ENCODE measurements around the gene BAZ1A.

BAZ1A gene

DNA sequence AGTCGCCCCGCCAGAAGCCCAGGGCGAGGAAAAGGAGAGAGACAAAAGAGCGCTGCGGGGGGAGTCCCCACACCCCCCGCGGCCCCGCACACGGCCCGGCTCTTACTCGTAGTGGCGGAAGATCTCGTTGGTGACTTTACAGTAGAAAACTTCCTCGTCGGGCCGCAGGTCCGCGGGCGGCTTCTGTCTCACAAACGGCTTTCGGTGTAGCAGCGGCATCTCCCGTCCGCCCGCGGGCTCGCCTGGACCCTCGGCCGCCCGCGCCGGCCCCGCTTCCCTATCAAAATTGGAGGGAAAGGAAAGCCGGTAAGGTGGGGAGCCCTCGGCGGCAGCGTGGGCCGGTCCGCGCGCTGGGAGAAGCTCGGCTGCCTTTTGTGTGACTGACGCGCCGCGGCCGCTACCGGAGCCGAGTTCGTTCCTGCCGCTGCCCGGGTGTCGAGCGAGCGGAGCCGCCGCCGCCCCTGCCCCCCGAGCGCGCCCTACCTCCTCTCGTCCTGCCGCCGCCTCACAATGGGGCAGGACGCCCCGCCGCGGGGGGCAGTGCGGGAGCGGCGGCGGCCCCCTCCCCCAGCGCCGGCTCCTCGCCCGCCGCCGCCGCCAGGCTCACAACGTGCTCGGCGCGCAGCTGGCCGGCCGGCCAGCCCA is 652 bp downstream of the BAZ1A start:
- peak; percentile 20 for DNase-seq (ENCODE audit: insufficient read length, low spot score)
- FAIRE-seq, result no peak
- no peak for TF ChIP-seq POLR2A (IDR thresholded peaks at IDR 0.05; ENCODE audit: low read depth, low read length)

DNA sequence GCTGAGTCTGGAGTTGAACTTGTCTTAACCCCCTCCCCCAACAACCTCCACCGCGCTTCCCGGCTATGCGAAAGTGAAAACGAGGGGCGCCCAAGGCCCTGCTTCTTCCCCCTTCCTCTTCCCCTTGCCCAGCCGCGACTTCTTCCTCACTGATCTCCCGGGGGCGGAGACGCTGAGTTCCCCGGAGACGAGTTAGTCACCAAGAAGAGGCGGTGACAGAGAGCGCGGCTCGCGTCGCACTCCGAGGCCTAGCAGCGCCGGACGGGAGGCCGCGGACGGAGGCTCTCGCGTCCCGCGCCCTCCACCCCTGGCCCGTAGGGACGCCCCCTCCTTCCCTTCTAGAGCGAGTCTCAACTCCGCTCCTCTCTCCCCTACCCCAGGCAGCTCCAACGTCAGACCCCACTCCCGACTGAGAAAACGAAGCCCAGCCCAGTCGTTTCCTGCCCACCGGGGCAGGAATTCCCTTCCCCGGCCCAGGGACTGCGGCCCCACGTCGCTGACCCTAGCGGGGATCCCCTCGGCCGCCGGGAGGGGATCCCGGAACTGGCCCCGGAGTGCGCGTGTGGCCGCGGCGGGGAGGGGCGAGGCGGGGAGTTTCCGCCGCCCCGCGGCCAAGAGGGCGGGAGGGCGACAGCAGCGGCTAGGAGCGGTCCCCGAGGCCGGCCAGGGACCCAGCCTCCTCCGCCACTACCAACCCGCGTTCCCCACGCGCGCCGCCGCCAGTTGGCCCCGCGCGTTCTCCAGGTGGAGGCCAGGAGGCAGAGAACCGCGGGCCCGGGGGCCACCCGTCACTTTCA is 1.4 kb downstream of the BAZ1A start:
- DNase-seq (ENCODE audit: insufficient read length, low spot score) (peak; percentile 70), FAIRE-seq (peak; percentile 75)
- no peak; the same call in 1 of the 2 replicates for TF ChIP-seq POLR2A (IDR thresholded peaks at IDR 0.05; ENCODE audit: low read depth, low read length)

DNA sequence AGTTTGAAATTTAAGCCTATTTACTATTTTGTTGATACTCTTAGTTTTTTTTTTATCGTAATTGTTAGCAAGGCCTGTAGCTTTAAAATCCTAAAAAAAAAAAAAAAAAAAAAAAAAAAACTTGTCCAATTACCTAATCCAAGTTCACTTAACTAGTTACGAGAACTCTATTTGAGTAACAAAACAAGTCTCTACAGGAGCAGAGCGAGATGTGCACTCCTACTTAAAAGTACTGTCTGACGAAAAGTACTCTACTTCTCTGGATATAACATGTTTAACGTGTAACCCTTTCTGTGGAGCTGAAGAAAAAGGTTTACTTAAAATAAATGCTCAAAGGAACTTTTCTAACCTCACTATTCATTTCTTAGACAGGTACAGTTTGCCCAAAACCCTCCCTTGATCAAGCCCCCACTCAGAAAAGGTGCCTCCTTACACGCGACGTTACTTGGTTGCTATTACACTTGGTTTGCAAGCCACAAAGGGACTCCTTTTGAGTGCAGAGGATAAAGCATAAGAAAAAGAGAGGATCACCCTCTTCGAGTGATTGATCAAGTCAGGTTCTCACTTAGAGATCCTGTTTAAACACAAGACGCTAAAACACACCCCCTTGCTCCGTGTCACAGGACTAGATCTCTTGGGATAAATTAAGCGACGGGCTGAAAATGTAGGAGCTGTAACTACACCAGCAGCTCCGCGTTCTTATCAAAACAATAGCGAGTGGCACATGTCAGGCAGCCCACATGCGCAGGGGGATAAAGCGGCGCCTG is 2.2 kb downstream of the BAZ1A start:
- no peak for TF ChIP-seq POLR2A (IDR thresholded peaks at IDR 0.05; ENCODE audit: low read depth, low read length)
- peak; percentile 45 for FAIRE-seq
- DNase-seq (ENCODE audit: insufficient read length, low spot score), result no peak

DNA sequence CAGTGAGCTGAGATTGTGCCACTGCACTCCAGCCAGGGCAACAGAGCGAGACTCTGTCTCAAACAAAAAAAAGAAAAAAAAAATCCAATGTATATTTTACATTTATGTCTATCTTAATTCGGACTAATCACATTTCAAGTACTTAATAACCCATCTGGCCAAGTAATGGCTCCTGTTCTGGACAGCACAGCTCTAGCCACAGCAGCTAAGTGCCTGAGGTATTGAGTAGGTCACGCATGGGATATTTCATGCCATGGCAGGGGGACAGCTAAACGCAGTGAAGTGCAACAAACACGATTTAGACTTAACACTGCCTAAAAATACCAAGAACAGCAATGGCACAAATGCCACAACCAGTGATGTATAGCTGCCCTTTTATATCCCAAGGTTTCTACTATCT is 8.0 kb downstream of the BAZ1A start:
- FAIRE-seq, result no peak
- no peak for DNase-seq (ENCODE audit: insufficient read length, low spot score)
- no peak for TF ChIP-seq POLR2A (IDR thresholded peaks at IDR 0.05; ENCODE audit: low read depth, low read length)

DNA sequence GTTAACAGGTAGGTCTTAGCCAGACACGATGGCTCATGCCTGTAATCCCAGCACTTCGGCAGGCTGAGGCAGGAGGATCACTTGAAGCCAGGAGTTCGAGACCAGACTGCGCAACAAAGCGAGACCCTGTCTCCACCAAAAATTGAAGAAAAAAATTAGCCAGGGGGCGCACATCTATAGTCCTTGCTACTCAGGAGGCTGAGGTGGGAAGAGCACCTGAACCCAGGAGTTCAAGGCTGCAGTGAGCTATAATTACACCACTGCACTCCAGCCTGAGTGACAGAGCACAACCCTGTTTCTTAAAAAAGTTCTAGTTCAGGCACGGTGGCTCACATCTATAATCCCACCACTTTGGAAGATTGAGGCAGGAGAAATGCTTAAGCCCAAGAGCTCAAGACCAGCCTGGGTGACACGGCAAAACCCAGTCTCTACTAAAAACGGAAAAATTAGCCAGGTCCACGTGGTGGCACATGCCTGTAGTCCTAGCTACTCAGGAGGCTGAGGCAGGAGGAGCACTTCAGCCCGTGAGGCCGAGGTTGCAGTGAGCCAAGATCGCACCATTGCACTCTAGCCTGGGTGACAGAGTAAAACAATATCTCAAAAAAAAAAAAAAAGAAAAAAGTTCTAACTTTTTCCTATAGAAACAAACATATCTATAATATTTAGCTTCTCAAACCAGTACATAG is 9.1 kb downstream of the BAZ1A start:
- FAIRE-seq, result no peak
- DNase-seq (ENCODE audit: insufficient read length, low spot score), result no peak
- TF ChIP-seq POLR2A (IDR thresholded peaks at IDR 0.05; ENCODE audit: low read depth, low read length), result no peak

DNA sequence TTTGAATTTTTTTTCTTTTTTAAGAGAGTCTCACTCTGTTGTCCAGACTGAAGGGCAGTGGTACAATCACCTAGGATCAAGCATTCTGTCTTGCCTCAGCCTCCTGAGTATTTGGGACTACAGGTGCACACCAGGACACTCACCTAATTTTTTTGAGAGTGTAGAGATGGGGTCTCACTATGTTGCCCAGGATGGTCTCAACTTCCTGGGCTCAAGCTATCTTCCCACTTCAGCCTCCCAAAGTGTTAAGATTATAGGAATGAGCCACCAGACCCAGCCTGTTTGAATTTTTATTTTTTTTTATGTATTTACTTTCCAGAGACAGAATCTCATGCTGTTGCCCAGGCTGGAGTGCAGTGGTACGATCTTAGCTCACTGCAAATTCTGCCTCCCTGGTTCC is 11.3 kb downstream of the BAZ1A start:
- TF ChIP-seq POLR2A (IDR thresholded peaks at IDR 0.05; ENCODE audit: low read depth, low read length), result no peak
- no peak for DNase-seq (ENCODE audit: insufficient read length, low spot score)
- no peak for FAIRE-seq

DNA sequence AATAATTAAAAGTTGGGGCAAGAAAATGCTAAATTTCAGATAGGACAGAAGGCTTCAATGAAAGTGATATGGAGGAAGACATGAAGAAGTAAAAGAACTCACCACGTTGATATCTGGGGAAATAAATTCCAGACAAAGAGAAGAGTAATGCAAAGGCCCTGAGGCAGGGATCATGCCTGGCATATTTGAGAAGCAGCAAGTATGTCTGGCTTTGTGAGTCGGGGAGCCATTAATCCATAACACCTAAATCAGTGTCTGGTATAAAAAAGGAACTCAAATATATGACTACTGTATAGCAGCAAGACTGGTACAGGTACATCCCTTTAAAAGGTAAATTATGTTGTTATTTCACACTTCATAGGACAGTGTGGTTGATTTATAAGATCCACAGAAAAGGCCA is 16.4 kb downstream of the BAZ1A start:
- FAIRE-seq (no peak), DNase-seq (ENCODE audit: insufficient read length, low spot score) (no peak)
- TF ChIP-seq POLR2A (IDR thresholded peaks at IDR 0.05; ENCODE audit: low read depth, low read length), result no peak

DNA sequence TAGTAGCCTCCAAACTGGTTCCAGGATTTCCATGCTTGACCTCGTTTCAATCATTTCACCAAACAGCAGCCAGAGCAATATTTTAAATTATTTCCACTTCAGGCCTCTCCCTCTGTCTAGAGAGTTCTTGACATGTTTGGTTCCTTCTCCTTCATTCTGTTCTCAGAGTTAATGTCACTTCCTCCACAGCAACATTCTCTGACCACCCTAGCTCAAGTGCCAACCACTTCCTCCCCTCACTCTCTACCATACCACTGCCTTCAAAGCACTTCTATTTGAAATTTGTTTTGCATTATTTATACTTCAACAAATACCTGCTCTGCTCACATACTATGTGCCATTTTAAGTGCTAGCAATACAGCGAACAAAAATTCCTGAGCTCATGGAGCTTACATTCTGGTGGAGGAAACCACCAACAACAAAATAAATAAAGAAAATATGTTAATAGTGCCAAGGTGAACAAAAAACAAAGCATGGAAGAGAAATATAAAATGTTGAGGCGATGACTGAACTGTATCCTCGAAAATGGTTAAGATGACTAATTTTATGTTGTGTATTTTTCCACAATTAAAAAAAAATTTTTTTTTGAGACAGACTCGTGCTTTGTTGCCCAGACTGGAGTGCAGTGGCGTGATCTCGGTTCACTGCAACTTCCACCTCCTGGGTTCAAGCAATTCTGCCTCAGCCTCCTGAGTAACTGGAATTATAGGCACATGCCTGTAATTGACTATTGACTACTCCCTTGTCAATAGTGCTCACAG is 17.3 kb downstream of the BAZ1A start:
- DNase-seq (ENCODE audit: insufficient read length, low spot score) (no peak), FAIRE-seq (no peak)
- TF ChIP-seq POLR2A (IDR thresholded peaks at IDR 0.05; ENCODE audit: low read depth, low read length), result no peak

DNA sequence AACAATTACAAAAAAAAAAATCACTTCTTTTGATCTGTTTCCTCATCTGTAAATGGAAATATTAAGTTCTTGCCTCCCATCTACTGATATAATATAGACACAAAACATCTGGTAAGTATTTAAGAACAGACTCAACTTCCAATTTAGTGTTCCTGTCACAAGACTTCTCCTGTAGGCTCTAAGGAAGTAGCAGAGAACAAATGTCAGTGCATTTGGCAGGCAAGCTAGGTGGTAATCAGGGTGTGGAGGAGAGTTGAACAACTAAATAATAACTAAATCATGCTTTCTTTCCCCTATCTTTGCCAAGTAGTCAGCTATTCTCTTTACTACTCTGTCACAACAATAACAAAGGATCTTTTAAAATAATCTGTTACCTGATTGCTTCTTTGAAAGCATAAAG is 22.1 kb downstream of the BAZ1A start:
- FAIRE-seq (peak; percentile 66), DNase-seq (ENCODE audit: insufficient read length, low spot score) (no peak)
- no peak for TF ChIP-seq POLR2A (IDR thresholded peaks at IDR 0.05; ENCODE audit: low read depth, low read length)

DNA sequence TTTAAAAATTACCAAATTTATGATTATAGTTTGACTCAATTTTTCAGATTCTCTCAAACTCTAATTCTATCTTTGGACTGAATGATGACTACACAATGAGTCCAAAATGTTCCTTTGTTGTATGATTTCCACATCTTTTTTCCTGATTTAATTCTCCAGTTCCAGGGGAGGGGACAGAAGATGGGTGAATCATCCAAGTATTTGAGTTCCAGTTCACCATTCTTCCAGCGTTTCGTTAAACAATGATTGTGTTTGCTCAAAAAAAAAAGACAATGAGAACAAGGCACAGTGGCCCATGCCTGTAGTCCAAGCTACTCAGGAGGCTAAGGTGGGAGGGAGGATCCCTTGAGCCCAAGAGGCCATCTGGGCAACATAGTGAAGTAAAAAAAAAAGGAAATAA is 23.8 kb downstream of the BAZ1A start:
- no peak for TF ChIP-seq POLR2A (IDR thresholded peaks at IDR 0.05; ENCODE audit: low read depth, low read length)
- FAIRE-seq, result no peak
- no peak for DNase-seq (ENCODE audit: insufficient read length, low spot score)

DNA sequence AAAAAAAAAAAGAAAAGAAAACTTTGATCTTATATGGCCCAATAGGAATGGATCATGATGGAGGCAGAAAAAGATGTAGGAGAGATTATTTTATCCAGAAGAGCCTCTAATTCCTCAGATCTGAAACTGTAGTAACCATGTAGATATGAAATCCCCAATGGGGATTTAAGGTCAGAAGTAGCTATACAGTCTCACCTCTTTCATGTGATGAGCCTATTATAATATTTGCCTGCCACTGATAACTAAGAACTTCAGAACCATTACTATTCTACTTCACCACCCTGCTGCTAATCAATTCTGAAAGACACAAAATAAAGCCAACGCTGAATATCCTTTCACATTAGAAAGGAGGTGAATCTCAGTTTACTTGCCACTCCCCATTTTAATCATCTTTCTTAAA is 29.3 kb downstream of the BAZ1A start:
- FAIRE-seq (no peak), DNase-seq (ENCODE audit: insufficient read length, low spot score) (no peak)
- TF ChIP-seq POLR2A (IDR thresholded peaks at IDR 0.05; ENCODE audit: low read depth, low read length), result no peak

DNA sequence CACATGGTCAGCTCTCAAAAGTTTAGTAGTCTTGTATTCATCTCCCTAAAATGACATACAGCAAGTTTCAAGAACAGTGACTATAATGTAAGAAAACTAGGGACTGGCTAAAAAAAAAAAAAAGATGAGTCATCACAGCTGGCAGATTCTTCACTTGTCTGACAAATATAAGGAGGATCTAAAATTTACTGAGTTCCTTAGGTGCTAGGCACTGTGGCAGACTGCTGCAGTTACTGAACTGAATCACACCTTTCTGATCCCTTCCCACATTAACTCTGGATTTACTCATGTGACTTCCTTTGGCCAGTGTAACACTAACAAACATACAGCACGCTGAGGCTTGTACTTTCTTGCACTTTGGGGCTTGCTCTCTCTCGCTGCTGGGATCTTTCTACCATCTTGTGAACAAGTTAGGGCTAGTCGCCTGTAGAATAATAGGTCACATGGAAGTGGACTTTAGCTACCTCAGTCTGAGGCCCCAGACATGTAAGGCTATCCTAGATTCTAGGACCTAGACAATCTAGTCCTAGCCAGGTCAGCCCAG is 32.1 kb downstream of the BAZ1A start:
- no peak for TF ChIP-seq POLR2A (IDR thresholded peaks at IDR 0.05; ENCODE audit: low read depth, low read length)
- FAIRE-seq, result peak; percentile 78
- peak; percentile 35 for DNase-seq (ENCODE audit: insufficient read length, low spot score)

DNA sequence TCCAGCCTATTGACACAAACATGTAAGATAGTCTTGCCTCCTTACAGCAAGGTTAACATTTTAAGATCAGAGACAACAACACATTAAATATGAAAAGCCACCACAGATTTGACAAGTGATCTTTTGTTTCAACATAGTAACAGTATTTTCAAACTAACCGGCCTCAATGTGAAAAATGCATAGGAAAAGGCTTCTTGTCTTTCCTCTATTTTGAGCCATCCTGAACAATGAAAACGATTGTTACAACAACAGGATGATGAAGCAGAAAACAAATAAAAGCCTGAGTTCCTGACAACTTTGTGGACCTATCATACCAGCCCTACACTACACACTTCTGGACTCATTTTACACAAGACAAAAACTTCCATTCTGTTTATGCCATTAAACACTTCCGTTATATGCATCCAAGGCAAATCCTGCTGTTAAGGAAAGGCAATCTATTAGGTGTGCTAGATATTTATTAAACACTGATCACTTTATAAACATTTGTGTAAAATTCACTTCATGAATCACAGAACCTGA is 37.3 kb downstream of the BAZ1A start:
- FAIRE-seq (peak; percentile 15), DNase-seq (ENCODE audit: insufficient read length, low spot score) (no peak)
- no peak for TF ChIP-seq POLR2A (IDR thresholded peaks at IDR 0.05; ENCODE audit: low read depth, low read length)

Data from H54 (cell line).